Fibroblast of the aortic adventitia (primary cell): ENCODE measurements around the gene FCHSD2. TPM values are rescaled to one million over a fixed set of nuclear protein-coding genes. Genes with fewer than 3 reads are reported as not detected.

Source experiments
- DNase-seq: peaks from one replicate; pipeline ENCODE4 v3.0.0-alpha.2; 2010; ENCODE audit warnings: low read depth
- H3K4me3 ChIP-seq: 2 replicates; pipeline ENCODE4 v1.5.1; 2011; ENCODE audit warnings: low read depth, mild to moderate bottlenecking, control low read depth, low read length, moderate library complexity
- CTCF ChIP-seq: IDR thresholded peaks from 2 replicates; pipeline ENCODE4 v1.5.1; 2011; ENCODE audit warnings: mild to moderate bottlenecking, low read length, control low read depth, inconsistent platforms; ENCODE audit not compliant: insufficient read depth
- total RNA-seq: library from RNA; depleted of rRNA; stranded (reverse); fragments of >200 nt; gene quantifications from 2 replicates; pipeline ENCODE4 v1.2.3, GENCODE V29; 2012; ENCODE audit warnings: low replicate concordance

Gene FCHSD2
- total RNA-seq, 1 donor, result 11.3 TPM

- TF ChIP-seq CTCF, result no peak
- no peak overlapping the region for H3K4me3 ChIP-seq
- DNase-seq, result no peak
These were observed 130.8 kb downstream of the FCHSD2 start for GRCh38 chr11:73011126-73011817.

GRCh38 chr11:73009972-73010371 lies 132.1 kb downstream of the FCHSD2 start:
- no peak overlapping the region for H3K4me3 ChIP-seq
- TF ChIP-seq CTCF, result no peak
- DNase-seq, result no peak

DNA sequence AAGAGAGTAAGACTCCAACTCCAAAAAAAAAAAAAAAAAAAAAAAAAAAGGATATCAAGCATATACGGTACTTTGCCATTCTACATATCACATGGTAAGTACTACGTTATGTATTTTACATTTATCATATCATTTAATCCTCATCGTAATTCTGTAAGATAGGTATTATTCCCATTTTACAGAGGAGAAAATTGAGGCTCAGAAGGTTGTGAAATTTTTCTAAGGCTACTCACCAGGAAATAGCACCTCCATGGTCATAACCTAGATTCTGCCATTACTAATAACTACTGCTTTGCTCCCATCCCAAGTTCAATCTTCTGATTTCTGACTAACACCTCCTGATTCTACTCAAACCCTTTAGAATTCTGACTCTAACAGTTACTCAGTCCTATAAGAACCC lies 138.0 kb downstream of the FCHSD2 start:
- TF ChIP-seq CTCF, result no peak
- DNase-seq, result no peak

DNA sequence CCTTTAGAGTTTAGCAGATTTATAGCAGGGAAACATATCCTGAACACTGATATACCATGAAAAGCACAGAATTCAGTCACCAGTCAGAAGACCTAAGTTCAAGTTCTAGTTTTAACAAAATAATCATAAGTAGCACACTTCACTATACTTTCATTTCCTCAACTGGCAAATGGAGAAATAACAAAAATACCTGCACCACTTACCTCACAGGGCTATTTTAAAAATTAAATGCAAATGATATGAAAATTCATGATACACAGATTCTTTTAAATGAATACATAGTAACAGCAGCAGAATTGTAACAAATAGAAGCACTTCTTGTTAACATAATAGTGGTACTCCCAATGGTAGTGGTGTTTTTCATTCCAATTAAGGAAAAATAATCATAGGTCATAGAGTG lies 139.0 kb downstream of the FCHSD2 start:
- no peak overlapping the region for H3K4me3 ChIP-seq
- no peak for TF ChIP-seq CTCF
- DNase-seq, result no peak

More for the DNA sequence above, 138.0 kb downstream of the FCHSD2 start:
- H3K4me3 ChIP-seq, result no peak overlapping the region

GRCh38 chr11:73002214-73002613 lies 139.9 kb downstream of the FCHSD2 start:
- DNase-seq, result no peak
- H3K4me3 ChIP-seq, result no peak overlapping the region
- TF ChIP-seq CTCF, result no peak

DNA sequence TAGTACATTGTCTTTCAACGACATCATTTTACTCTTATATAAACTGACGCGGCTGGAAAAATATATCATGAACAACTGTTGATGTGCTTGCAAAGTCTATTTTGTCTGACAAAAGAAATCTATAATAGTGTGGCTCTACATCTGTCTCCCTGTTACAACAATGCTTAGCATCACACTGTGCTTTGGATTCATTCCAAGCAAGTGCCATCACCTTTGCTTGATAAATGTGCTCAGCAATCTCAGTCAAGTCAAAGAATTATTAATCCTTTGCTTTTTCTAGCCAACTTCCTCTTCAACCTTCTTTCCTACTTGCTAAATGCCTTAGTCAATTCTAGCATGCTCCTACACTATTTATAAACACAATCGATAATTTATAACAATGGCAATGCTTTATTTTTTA lies 140.5 kb downstream of the FCHSD2 start:
- peak; percentile 28 for DNase-seq
- H3K4me3 ChIP-seq, result no peak overlapping the region
- no peak for TF ChIP-seq CTCF

GRCh38 chr11:72998676-72999075 lies 143.4 kb downstream of the FCHSD2 start:
- no peak for DNase-seq
- TF ChIP-seq CTCF, result no peak
- H3K4me3 ChIP-seq, result no peak overlapping the region
